CD4-positive, alpha-beta T cell (primary cell): ENCODE measurements around the gene INSRR. TPM values are rescaled to one million over a fixed set of nuclear protein-coding genes. Genes with fewer than 3 reads are reported as not detected.

Source experiments
- ATAC-seq: fragments of 200-7000 bp; cut with Tn5 transposase; one replicate; pipeline ENCODE4 v1.10.0; 2022; ENCODE audit warnings: mild to moderate bottlenecking; ENCODE audit not compliant: poor library complexity
- CTCF ChIA-PET: fragments of 350-600 bp; sonication (Branson Sonifier 250); formaldehyde crosslinking; loops from one replicate; lab custom pipeline; 2021; ENCODE audit warnings: antibody characterized with exemption, inconsistent platforms; lab: Charles Lee
- POLR2A ChIA-PET: fragments of 350-600 bp; sonication (Branson Sonifier 250); formaldehyde crosslinking; loops from one replicate; lab custom pipeline; 2021; ENCODE audit warnings: antibody characterized with exemption, inconsistent platforms; lab: Charles Lee
- DNase-seq, 14 experiments: peaks; one replicate each; pipeline ENCODE4 v3.0.0-alpha.2; 2013 to 2020; ENCODE audit warnings: mixed read lengths in 2 of 14
- H3K27ac ChIP-seq, 2 donors: one replicate each; pipeline versions ENCODE4 v1.5.1 to v1.7.0; 2013; ENCODE audit warnings: low read length in 2 of 2, low read depth in 1 of 2, mild to moderate bottlenecking in 1 of 2
- H3K27me3 ChIP-seq, 2 experiments: 1 replicate in 1 of 2; 2 replicates in 1 of 2; pipeline versions ENCODE4 v1.6.1 to v1.7.0; 2013; ENCODE audit warnings: low read length in 2 of 2, control low read depth in 1 of 2, mild to moderate bottlenecking in 1 of 2, moderate library complexity in 1 of 2; ENCODE audit not compliant: insufficient read depth in 2 of 2, control insufficient read depth in 1 of 2
- H3K36me3 ChIP-seq: one replicate; pipeline ENCODE4 v1.6.1; 2013; ENCODE audit warnings: low read length, control low read depth; ENCODE audit not compliant: insufficient read depth
- H3K4me1 ChIP-seq: one replicate; pipeline ENCODE4 v1.6.1; 2013; ENCODE audit warnings: low read length, control low read depth; ENCODE audit not compliant: insufficient read depth
- H3K4me3 ChIP-seq: one replicate; pipeline ENCODE4 v1.5.1; 2013; ENCODE audit warnings: mild to moderate bottlenecking, low read length, moderate library complexity
- H3K9me3 ChIP-seq, 2 experiments: 1 replicate in 1 of 2; 2 replicates in 1 of 2; pipeline versions ENCODE4 v1.6.1 to v1.7.0; 2013; ENCODE audit warnings: low read length in 2 of 2, mild to moderate bottlenecking in 2 of 2, control low read depth in 1 of 2, moderate library complexity in 1 of 2; ENCODE audit not compliant: control insufficient read depth in 1 of 2, insufficient read depth in 1 of 2
- H3K27ac Mint-ChIP-seq: one replicate; pipeline ENCODE4 v1.8.0; 2020; ENCODE audit warnings: mixed read lengths
- H3K27me3 Mint-ChIP-seq: one replicate; pipeline ENCODE4 v1.8.0; 2021; ENCODE audit warnings: mixed read lengths
- H3K36me3 Mint-ChIP-seq: one replicate; pipeline ENCODE4 v1.8.0; 2021; ENCODE audit warnings: low read depth, mixed read lengths
- H3K4me1 Mint-ChIP-seq: one replicate; pipeline ENCODE4 v1.8.0; 2021; ENCODE audit warnings: low read depth, mixed read lengths
- H3K4me3 Mint-ChIP-seq: one replicate; pipeline ENCODE4 v1.8.0; 2020; ENCODE audit warnings: mild to moderate bottlenecking, mixed read lengths
- H3K9me3 Mint-ChIP-seq: one replicate; pipeline ENCODE4 v1.8.0; 2020; ENCODE audit warnings: mixed read lengths
- CTCF ChIP-seq: fragments of 200-600 bp; IDR thresholded peaks from one replicate; pipeline ENCODE4 v1.8.0; 2022; ENCODE audit warnings: antibody characterized with exemption, mild to moderate bottlenecking
- intact Hi-C, 2 experiments: fragments of 100-400 bp; cut with DNase I in 1 of 2; cut with micrococcal nuclease in 1 of 2; formaldehyde crosslinking; loops; one replicate each; pipeline versions ENCODE4 v1.15.1 to v1.9.0; 2023 to 2025; cut with DNase I, micrococcal nuclease
- total RNA-seq, 174 experiments: library from RNA in 2 of 174; stranded (reverse) in 2 of 174; gene quantifications; one replicate each; pipeline ENCODE4 v1.2.3 and lab custom pipeline; 2021 to 2026

The INSRR gene
- total RNA-seq, 2 experiments from 2014 or later: not detected

- Mint-ChIP-seq H3K4me1 (peaks cover 16% of the 10 kb centered on the region), H3K4me3 (no peak overlapping the region), H3K36me3 (no peaks in the 10 kb centered on the region), H3K27me3 (peaks cover 72% of the 10 kb centered on the region), H3K9me3 (no peaks in the 10 kb centered on the region), H3K27ac (no peak overlapping the region)
- ChIA-PET CTCF (interaction anchor here (0.7 to 3.2 kb wide), 11 partner anchors 8 to 200 kb away, joined by 3 to 19 read pairs (median 6); partner anchors contain the start of genes NTRK1 and PRCC), POLR2A (no interaction called here)
- intact Hi-C loops: loop anchor here (1.0 to 5.0 kb wide), 5 partner anchors 37 to 93 kb away; no protein-coding TSS in a partner anchor
- Histone ChIP-seq H3K4me3 (no peak overlapping the region), H3K9me3 (peaks cover 0 to 13% of the 10 kb centered on the region in 2 experiments), H3K4me1 (peaks cover 29% of the 10 kb centered on the region), H3K36me3 (no peaks in the 10 kb centered on the region), H3K27ac (no peak overlapping the region), H3K27me3 (peaks cover 44 to 48% of the 10 kb centered on the region in 2 experiments)
- peak in 13 of 14 experiments; percentile 8 to 73 (median 47) for DNase-seq
- no peak for ATAC-seq
- TF ChIP-seq CTCF: peak; percentile 74
These were observed 31.1 kb upstream of the INSRR start for GRCh38 chr1:156889802-156890580.

GRCh38 chr1:156887734-156888133, 28.8 kb upstream of the INSRR start:
- no peak overlapping the region for H3K27ac ChIP-seq
- Mint-ChIP-seq H3K4me3 (no peak overlapping the region), H3K9me3 (no peaks in the 10 kb centered on the region), H3K36me3 (no peaks in the 10 kb centered on the region), H3K27me3 (peaks cover 78% of the 10 kb centered on the region), H3K4me1 (peaks cover 10% of the 10 kb centered on the region), H3K27ac (no peak overlapping the region)
- peaks cover 0 to 1% of the 10 kb centered on the region in 2 experiments for H3K9me3 ChIP-seq
- no peak for DNase-seq
- no peaks in the 10 kb centered on the region for H3K36me3 ChIP-seq
- POLR2A ChIA-PET: no interaction called here
- ATAC-seq: no peak
- no peak for TF ChIP-seq CTCF
- peaks cover 35 to 37% of the 10 kb centered on the region in 2 experiments for H3K27me3 ChIP-seq
- CTCF ChIA-PET: no interaction called here
- H3K4me3 ChIP-seq: no peak overlapping the region
- peaks cover 16% of the 10 kb centered on the region for H3K4me1 ChIP-seq
- intact Hi-C loops: no loop called here

GRCh38 chr1:156887317-156887716, 28.4 kb upstream of the INSRR start:
- Histone ChIP-seq H3K9me3 (no peaks in the 10 kb centered on the region), H3K27ac (no peak overlapping the region), H3K27me3 (peaks cover 33 to 37% of the 10 kb centered on the region in 2 experiments), H3K4me1 (peaks cover 12% of the 10 kb centered on the region), H3K36me3 (no peaks in the 10 kb centered on the region), H3K4me3 (no peak overlapping the region)
- ChIA-PET POLR2A (no interaction called here), CTCF (interaction anchor here (1.0 kb wide), 1 partner anchor 27 kb away, joined by 3 read pairs; no protein-coding TSS in a partner anchor)
- Mint-ChIP-seq H3K27me3 (peaks cover 75% of the 10 kb centered on the region), H3K4me1 (peaks cover 7% of the 10 kb centered on the region), H3K4me3 (no peak overlapping the region), H3K36me3 (no peaks in the 10 kb centered on the region), H3K27ac (no peak overlapping the region), H3K9me3 (no peaks in the 10 kb centered on the region)
- intact Hi-C loops: no loop called here
- ATAC-seq: no peak
- DNase-seq: no peak
- TF ChIP-seq CTCF: no peak
